Liver (tissue), 3 donors: ENCODE results near the gene NDUFAF5.

Experiments
- ATF3 ChIP-seq: IDR thresholded peaks from 2 replicates; pipeline ENCODE4 v1.6.1; 2016; ENCODE audit warnings: antibody characterized with exemption
- EGR1 ChIP-seq, 2 donors: IDR thresholded peaks; 2 replicates each; pipeline ENCODE4 v1.6.1; 2016 to 2018; ENCODE audit warnings: antibody characterized with exemption in 2 of 2, low read depth in 2 of 2
- GABPA ChIP-seq, 2 donors: IDR thresholded peaks in 1 of 2; conservative IDR thresholded peaks in 1 of 2; 2 replicates each; pipeline ENCODE4 v1.6.1; 2016; ENCODE audit warnings: antibody characterized with exemption in 2 of 2, mild to moderate bottlenecking in 1 of 2, moderate library complexity in 1 of 2
- RAD21 ChIP-seq, 2 donors: IDR thresholded peaks; 2 replicates each; pipeline ENCODE4 v1.6.1; 2016; ENCODE audit warnings: antibody characterized with exemption in 2 of 2, mild to moderate bottlenecking in 2 of 2
- RXRA ChIP-seq, 2 donors: IDR thresholded peaks; 2 replicates each; pipeline ENCODE4 v1.6.1; 2017 to 2018; ENCODE audit warnings: antibody characterized with exemption in 2 of 2, mild to moderate bottlenecking in 1 of 2
- ZBTB33 ChIP-seq: IDR thresholded peaks from 2 replicates; pipeline ENCODE4 v1.6.1; 2016; ENCODE audit warnings: antibody characterized with exemption
- TF ChIP-seq, protein P1 (sequence below): fragments of 150-350 bp; IDR thresholded peaks from 2 replicates; pipeline ENCODE4 v1.5.1; 2017; ENCODE audit warnings: improper control_type of control experiment, low read depth, low read length; ENCODE audit not compliant: missing input control
- donor health status: healthy.
- donor health status: healthy.

- TF ChIP-seq, protein P1, sequence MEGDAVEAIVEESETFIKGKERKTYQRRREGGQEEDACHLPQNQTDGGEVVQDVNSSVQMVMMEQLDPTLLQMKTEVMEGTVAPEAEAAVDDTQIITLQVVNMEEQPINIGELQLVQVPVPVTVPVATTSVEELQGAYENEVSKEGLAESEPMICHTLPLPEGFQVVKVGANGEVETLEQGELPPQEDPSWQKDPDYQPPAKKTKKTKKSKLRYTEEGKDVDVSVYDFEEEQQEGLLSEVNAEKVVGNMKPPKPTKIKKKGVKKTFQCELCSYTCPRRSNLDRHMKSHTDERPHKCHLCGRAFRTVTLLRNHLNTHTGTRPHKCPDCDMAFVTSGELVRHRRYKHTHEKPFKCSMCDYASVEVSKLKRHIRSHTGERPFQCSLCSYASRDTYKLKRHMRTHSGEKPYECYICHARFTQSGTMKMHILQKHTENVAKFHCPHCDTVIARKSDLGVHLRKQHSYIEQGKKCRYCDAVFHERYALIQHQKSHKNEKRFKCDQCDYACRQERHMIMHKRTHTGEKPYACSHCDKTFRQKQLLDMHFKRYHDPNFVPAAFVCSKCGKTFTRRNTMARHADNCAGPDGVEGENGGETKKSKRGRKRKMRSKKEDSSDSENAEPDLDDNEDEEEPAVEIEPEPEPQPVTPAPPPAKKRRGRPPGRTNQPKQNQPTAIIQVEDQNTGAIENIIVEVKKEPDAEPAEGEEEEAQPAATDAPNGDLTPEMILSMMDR, result no peak
- TF ChIP-seq RXRA (IDR thresholded peaks at IDR 0.05), result no peak
- no peak for TF ChIP-seq GABPA (IDR thresholded peaks at IDR 0.05 in 1 of 2, conservative IDR thresholded peaks at IDR 0.05 in 1 of 2)
- TF ChIP-seq EGR1 (IDR thresholded peaks at IDR 0.05; ENCODE audit: low read depth in 2 of 2), result no peak
- TF ChIP-seq ATF3, result no peak
- TF ChIP-seq ZBTB33, result no peak
- no peak for TF ChIP-seq RAD21 (IDR thresholded peaks at IDR 0.05)
Observed at GRCh38 chr20:13831476-13831875, 46.6 kb downstream of the NDUFAF5 start.
